Fibroblast of lung (primary cell): ENCODE results near the gene SH2D2A. TPM values are rescaled to one million over a fixed set of nuclear protein-coding genes. Genes with fewer than 3 reads are reported as not detected.

Experiments used
- DNase-seq, 2 donors: peaks; one replicate each; pipeline versions ENCODE4 v3.0.0 to v3.0.0-alpha.2; 2010; ENCODE audit warnings: low read depth in 2 of 2
- H2AFZ ChIP-seq: 2 replicates; pipeline ENCODE4 v1.5.1; 2012; ENCODE audit warnings: low read length, control low read depth, inconsistent platforms
- H3K27ac ChIP-seq: 2 replicates; pipeline ENCODE4 v1.5.1; 2011; ENCODE audit warnings: low read length, control low read depth; ENCODE audit not compliant: insufficient read depth
- H3K27me3 ChIP-seq: 2 replicates; pipeline ENCODE4 v1.5.1; 2011; ENCODE audit warnings: mild to moderate bottlenecking, low read length; ENCODE audit not compliant: control insufficient read depth, insufficient read depth
- H3K36me3 ChIP-seq: 2 replicates; pipeline ENCODE4 v1.5.1; 2011; ENCODE audit warnings: low read length; ENCODE audit not compliant: control insufficient read depth, insufficient read depth
- H3K4me1 ChIP-seq: 2 replicates; pipeline ENCODE4 v1.5.1; 2011; ENCODE audit warnings: low read length; ENCODE audit not compliant: control insufficient read depth, insufficient read depth; ENCODE audit errors: extremely low read depth
- H3K4me2 ChIP-seq: 2 replicates; pipeline ENCODE4 v1.5.1; 2011; ENCODE audit warnings: low read length, control low read depth; ENCODE audit not compliant: insufficient read depth; ENCODE audit errors: extremely low read depth
- H3K4me3 ChIP-seq, 4 experiments: fragments of 200-600 bp in 1 of 4; sonication (generic) in 1 of 4; replicated peaks in 1 of 4; 2 replicates each; pipeline ENCODE4 v1.5.1; 2011 to 2016; ENCODE audit warnings: low read length in 4 of 4, low read depth in 3 of 4, mild to moderate bottlenecking in 3 of 4, control low read depth in 2 of 4, inconsistent platforms in 1 of 4, mixed read lengths in 1 of 4; ENCODE audit not compliant: insufficient read depth in 1 of 4; ENCODE audit errors: control extremely low read depth in 1 of 4
- H3K79me2 ChIP-seq: 2 replicates; pipeline ENCODE4 v1.5.1; 2012; ENCODE audit warnings: mild to moderate bottlenecking, low read length, inconsistent platforms; ENCODE audit not compliant: control insufficient read depth, insufficient read depth
- H3K9ac ChIP-seq: 2 replicates; pipeline ENCODE4 v1.5.1; 2011; ENCODE audit warnings: mild to moderate bottlenecking, low read length, control low read depth; ENCODE audit not compliant: insufficient read depth
- H3K9me3 ChIP-seq: 2 replicates; pipeline ENCODE4 v1.5.1; 2012; ENCODE audit warnings: low read depth, low read length; ENCODE audit not compliant: control insufficient read depth, insufficient read depth
- H4K20me1 ChIP-seq: 2 replicates; pipeline ENCODE4 v1.5.1; 2011; ENCODE audit warnings: low read length; ENCODE audit not compliant: control insufficient read depth, insufficient read depth; ENCODE audit errors: extremely low read depth
- EZH2 ChIP-seq: IDR thresholded peaks from 2 replicates; pipeline ENCODE4 v1.5.1; 2012; ENCODE audit warnings: low read length, control low read depth, mild to moderate bottlenecking; ENCODE audit errors: missing control alignments
- polyA plus RNA-seq, 2 donors: library from polyadenylated mRNA; depleted of rRNA in 1 of 2; stranded (reverse) in 1 of 2; unstranded in 1 of 2; fragments of >200 nt; gene quantifications; 2 replicates each; pipeline ENCODE4 v1.2.1, GENCODE V29; 2011 to 2012; ENCODE audit warnings: missing spikeins in 1 of 2
- total RNA-seq: library from RNA; depleted of rRNA; stranded (reverse); fragments of >200 nt; gene quantifications from 2 replicates; pipeline ENCODE4 v1.2.1, GENCODE V29; 2014
- TF ChIP-seq, protein P1 (sequence below), 2 donors: IDR thresholded peaks in 1 of 2; conservative IDR thresholded peaks in 1 of 2; 1 replicate in 1 of 2; 2 replicates in 1 of 2; pipeline ENCODE4 v1.5.1; 2011 to 2012; ENCODE audit warnings: low read length in 2 of 2, control low read depth in 1 of 2, inconsistent platforms in 1 of 2, low read depth in 1 of 2, mild to moderate bottlenecking in 1 of 2

SH2D2A gene
- total and polyA plus RNA-seq, 2 donors (not counting 1 experiment from before 2014, with no cell fraction given): not detected

DNA sequence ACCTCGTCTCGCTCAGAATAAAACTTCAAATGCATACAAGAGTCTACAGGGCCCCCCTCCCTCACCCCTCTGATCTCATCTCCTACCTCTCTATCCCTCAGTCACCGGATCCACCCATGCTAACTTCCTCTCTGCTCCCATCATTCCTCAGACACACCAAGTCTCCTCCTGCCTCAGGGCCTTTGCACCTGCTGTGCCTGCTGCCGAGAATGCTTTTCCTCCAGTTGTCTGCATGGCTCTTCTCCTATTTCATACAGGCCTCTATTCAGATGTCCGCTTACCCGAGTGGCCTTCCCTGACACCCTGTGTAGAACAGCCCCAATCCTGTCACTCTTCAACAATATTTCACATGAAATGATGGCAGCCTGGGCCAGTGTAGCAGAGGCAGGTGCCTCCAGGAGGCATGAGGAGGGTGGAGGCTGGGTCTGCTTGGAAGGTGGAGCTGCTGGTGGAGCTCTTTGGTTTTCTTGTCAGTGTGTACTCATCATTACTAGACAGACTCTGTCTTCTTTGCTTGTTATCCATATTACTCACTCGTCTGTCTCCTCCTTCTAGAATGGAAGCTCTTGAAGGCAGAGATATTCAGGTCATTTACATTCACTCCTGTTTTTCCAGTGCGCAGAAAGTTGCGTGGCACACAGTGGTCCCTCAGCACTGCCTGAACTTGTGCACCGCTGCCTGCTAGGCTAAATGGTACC, 4.2 kb downstream of the SH2D2A start:
- TF ChIP-seq, protein P1, sequence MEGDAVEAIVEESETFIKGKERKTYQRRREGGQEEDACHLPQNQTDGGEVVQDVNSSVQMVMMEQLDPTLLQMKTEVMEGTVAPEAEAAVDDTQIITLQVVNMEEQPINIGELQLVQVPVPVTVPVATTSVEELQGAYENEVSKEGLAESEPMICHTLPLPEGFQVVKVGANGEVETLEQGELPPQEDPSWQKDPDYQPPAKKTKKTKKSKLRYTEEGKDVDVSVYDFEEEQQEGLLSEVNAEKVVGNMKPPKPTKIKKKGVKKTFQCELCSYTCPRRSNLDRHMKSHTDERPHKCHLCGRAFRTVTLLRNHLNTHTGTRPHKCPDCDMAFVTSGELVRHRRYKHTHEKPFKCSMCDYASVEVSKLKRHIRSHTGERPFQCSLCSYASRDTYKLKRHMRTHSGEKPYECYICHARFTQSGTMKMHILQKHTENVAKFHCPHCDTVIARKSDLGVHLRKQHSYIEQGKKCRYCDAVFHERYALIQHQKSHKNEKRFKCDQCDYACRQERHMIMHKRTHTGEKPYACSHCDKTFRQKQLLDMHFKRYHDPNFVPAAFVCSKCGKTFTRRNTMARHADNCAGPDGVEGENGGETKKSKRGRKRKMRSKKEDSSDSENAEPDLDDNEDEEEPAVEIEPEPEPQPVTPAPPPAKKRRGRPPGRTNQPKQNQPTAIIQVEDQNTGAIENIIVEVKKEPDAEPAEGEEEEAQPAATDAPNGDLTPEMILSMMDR (conservative IDR thresholded peaks at IDR 0.05 in 1 of 2, IDR thresholded peaks at IDR 0.05 in 1 of 2; ENCODE audit: low read depth in 1 of 2, low read length in 2 of 2): no peak
- TF ChIP-seq EZH2: no peak
- no peak overlapping the region for H3K4me2 ChIP-seq
- H3K79me2 ChIP-seq: no peaks in the 10 kb centered on the region
- no peak overlapping the region for H3K4me3 ChIP-seq
- no peaks in the 10 kb centered on the region for H3K36me3 ChIP-seq
- H3K4me1 ChIP-seq: peaks cover 16% of the 10 kb centered on the region
- H3K9ac ChIP-seq: no peak overlapping the region
- no peaks in the 10 kb centered on the region for H3K9me3 ChIP-seq
- H3K27ac ChIP-seq: no peak overlapping the region
- no peaks in the 10 kb centered on the region for H4K20me1 ChIP-seq
- no peak overlapping the region for H2AFZ ChIP-seq
- no peak for DNase-seq
- H3K27me3 ChIP-seq: peaks cover 5% of the 10 kb centered on the region

GRCh38 chr1:156811168-156811567, 5.5 kb downstream of the SH2D2A start:
- H3K79me2 ChIP-seq: no peaks in the 10 kb centered on the region
- no peaks in the 10 kb centered on the region for H3K36me3 ChIP-seq
- TF ChIP-seq, protein P1 (conservative IDR thresholded peaks at IDR 0.05 in 1 of 2, IDR thresholded peaks at IDR 0.05 in 1 of 2; ENCODE audit: low read depth in 1 of 2, low read length in 2 of 2): no peak
- TF ChIP-seq EZH2: no peak
- no peak overlapping the region for H3K27ac ChIP-seq
- no peak for DNase-seq
- peaks cover 5% of the 10 kb centered on the region for H3K27me3 ChIP-seq
- H3K9me3 ChIP-seq: no peaks in the 10 kb centered on the region
- H2AFZ ChIP-seq: no peak overlapping the region
- H3K9ac ChIP-seq: no peak overlapping the region
- no peak overlapping the region for H3K4me2 ChIP-seq
- H3K4me1 ChIP-seq: peaks cover 18% of the 10 kb centered on the region
- H4K20me1 ChIP-seq: no peaks in the 10 kb centered on the region
- no peak overlapping the region for H3K4me3 ChIP-seq

GRCh38 chr1:156809711-156810366, 6.8 kb downstream of the SH2D2A start:
- Histone ChIP-seq H3K27me3 (peaks cover 5% of the 10 kb centered on the region), H3K9ac (no peak overlapping the region), H3K4me1 (peaks cover 14% of the 10 kb centered on the region), H3K79me2 (no peaks in the 10 kb centered on the region), H3K36me3 (no peaks in the 10 kb centered on the region), H4K20me1 (no peaks in the 10 kb centered on the region), H3K4me2 (no peak overlapping the region), H2AFZ (no peak overlapping the region), H3K4me3 (no peak overlapping the region), H3K9me3 (no peaks in the 10 kb centered on the region), H3K27ac (no peak overlapping the region)
- TF ChIP-seq, protein P1 (conservative IDR thresholded peaks at IDR 0.05 in 1 of 2, IDR thresholded peaks at IDR 0.05 in 1 of 2; ENCODE audit: low read depth in 1 of 2, low read length in 2 of 2): no peak
- TF ChIP-seq EZH2: no peak
- DNase-seq: no peak
